ENCODE measurements around the gene CDH5.

CDH5 gene

GRCh38 chr16:66395806-66396555 lies 29.5 kb downstream of the CDH5 start:
- no peak for DNase-seq

GRCh38 chr16:66397736-66398433 lies 31.4 kb downstream of the CDH5 start:
- no peak for DNase-seq

GRCh38 chr16:66399031-66399430 lies 32.5 kb downstream of the CDH5 start:
- no peak for DNase-seq

GRCh38 chr16:66399930-66400329 lies 33.4 kb downstream of the CDH5 start:
- DNase-seq = no peak

GRCh38 chr16:66400503-66401380 lies 34.3 kb downstream of the CDH5 start:
- no peak for DNase-seq

GRCh38 chr16:66401610-66402009 lies 35.1 kb downstream of the CDH5 start:
- DNase-seq = no peak

GRCh38 chr16:66402166-66402565 lies 35.7 kb downstream of the CDH5 start:
- DNase-seq = no peak

- no peak for DNase-seq
These were observed 36.2 kb downstream of the CDH5 start for GRCh38 chr16:66402591-66403230.

- no peak for DNase-seq
These were observed 37.1 kb downstream of the CDH5 start for GRCh38 chr16:66403531-66404145.

GRCh38 chr16:66405057-66405783 lies 38.7 kb downstream of the CDH5 start:
- DNase-seq = no peak

GRCh38 chr16:66406534-66407221 lies 40.2 kb downstream of the CDH5 start:
- peak; percentile 82 for DNase-seq

GRCh38 chr16:66408163-66409048 lies 41.9 kb downstream of the CDH5 start:
- DNase-seq = peak; percentile 80

- no peak for DNase-seq
These were observed 42.7 kb downstream of the CDH5 start for GRCh38 chr16:66409156-66409555.

- DNase-seq = no peak
These were observed 45.7 kb downstream of the CDH5 start for GRCh38 chr16:66412182-66412581.

GRCh38 chr16:66414891-66415290 lies 48.4 kb downstream of the CDH5 start:
- DNase-seq = no peak

- DNase-seq = no peak
These were observed 49.6 kb downstream of the CDH5 start for GRCh38 chr16:66416136-66416535.

- peak; percentile 10 for DNase-seq
These were observed 50.6 kb downstream of the CDH5 start for GRCh38 chr16:66416939-66417700.

- DNase-seq = no peak
These were observed 51.9 kb downstream of the CDH5 start for GRCh38 chr16:66418165-66418962.

All from DMS53 (cell line).